Lower leg skin (tissue), 3 donors: Measurements from ENCODE around the gene FLNB.
A peak's percentile ranks its signal among the peaks of the same experiment; 100 is the strongest.

Source experiments
- POLR2A ChIP-seq, 2 donors: fragments of 450-650 bp; IDR thresholded peaks; one replicate each; pipeline ENCODE4 v1.6.1; 2016 to 2017; ENCODE audit warnings: antibody characterized with exemption in 2 of 2, mild to moderate bottlenecking in 1 of 2, moderate library complexity in 1 of 2
- TF ChIP-seq, protein P1 (sequence below), 3 donors: fragments of 450-650 bp; IDR thresholded peaks; one replicate each; pipeline ENCODE4 v1.5.1; 2016; ENCODE audit warnings: antibody characterized with exemption in 3 of 3, mild to moderate bottlenecking in 3 of 3, moderate library complexity in 2 of 3

GRCh38 chr3:58167431-58168351 lies 159.5 kb downstream of the FLNB start:
- TF ChIP-seq, protein P1, sequence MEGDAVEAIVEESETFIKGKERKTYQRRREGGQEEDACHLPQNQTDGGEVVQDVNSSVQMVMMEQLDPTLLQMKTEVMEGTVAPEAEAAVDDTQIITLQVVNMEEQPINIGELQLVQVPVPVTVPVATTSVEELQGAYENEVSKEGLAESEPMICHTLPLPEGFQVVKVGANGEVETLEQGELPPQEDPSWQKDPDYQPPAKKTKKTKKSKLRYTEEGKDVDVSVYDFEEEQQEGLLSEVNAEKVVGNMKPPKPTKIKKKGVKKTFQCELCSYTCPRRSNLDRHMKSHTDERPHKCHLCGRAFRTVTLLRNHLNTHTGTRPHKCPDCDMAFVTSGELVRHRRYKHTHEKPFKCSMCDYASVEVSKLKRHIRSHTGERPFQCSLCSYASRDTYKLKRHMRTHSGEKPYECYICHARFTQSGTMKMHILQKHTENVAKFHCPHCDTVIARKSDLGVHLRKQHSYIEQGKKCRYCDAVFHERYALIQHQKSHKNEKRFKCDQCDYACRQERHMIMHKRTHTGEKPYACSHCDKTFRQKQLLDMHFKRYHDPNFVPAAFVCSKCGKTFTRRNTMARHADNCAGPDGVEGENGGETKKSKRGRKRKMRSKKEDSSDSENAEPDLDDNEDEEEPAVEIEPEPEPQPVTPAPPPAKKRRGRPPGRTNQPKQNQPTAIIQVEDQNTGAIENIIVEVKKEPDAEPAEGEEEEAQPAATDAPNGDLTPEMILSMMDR (IDR thresholded peaks at IDR 0.05), result peak in 1 of 3 donors; percentile 42
- no peak for TF ChIP-seq POLR2A (IDR thresholded peaks at IDR 0.05)
